ENCODE results near the gene CHI3L2.

Gene CHI3L2

DNA sequence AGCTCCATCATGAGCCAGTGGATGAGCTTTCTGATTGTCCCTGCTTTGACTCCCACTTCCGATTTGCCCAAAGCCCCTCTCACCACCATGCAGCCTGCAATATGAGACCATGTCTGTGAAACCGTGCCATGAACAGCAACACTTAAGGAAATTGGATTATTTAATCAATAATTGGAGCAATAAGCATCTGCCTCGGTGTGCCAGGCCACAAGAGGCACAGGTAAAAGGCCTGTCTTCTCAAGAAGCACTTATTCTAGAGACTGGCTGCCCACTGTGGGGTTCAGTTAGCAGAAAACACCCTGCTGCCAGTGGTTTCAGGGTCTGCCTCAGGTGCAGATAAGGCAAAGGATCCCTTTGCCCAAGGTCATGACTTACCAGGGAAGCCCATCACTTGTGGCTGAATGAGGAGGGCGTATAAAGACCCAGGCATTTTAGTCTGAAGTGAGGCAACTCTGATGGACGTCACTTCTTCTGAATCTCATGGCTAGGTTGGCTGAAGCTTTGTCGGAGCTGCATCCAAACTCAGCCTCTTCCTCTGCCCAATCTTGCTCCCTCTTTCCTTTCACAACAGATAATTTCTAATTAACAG, 7.1 kb upstream of the CHI3L2 start:
- H3K4me3 ChIP-seq (ENCODE audit: low read depth, low read length): no peak overlapping the region

DNA sequence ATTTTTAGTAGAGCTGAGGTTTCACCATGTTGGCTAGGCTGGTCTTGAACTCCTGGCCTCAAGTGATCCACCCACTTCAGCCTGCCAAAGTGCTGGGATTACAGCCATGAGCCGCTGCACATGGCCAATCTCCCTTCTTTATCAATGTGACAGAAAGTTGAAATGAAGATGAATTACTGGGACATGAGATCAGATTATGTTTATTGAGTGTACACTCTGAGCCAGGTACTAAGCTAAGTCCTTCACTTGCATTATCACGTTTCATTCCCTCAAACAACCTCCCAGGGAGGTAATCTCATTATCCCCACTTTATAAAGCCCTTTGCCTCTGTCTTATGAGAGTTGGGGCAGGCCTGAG, 6.3 kb upstream of the CHI3L2 start:
- H3K4me3 ChIP-seq (ENCODE audit: low read depth, low read length): no peak overlapping the region

DNA sequence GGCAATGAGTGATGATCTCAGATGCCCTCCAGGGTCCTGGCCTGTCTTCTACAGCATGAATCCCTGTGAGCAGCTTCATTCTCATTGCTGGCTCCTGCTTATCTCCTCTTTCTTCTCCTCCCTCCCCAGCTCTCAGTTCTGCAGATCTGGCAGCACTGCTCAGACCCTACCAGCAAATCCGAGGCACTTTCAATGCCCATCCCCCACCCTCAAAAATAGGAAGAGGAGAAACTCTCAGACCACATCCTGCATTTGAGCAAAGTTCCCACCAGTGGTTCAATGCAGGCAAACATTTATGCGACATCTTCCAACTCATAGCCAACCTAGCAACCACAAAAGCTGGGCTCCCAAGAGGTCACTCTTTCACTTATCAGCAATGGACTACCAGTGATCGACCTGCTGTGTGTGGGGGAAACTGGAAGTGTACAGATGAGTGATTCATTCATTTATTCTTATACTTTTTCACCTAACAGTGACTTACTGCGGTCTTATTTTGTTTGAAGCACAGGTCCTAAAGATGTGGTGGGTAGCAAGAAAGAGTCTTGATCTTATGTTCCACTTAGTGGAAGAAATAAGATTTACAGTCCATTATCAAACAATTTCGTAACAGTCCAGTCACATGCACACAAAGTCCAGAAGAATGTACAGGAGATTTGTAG, 5.8 kb upstream of the CHI3L2 start:
- no peak overlapping the region for H3K4me3 ChIP-seq (ENCODE audit: low read depth, low read length)

DNA sequence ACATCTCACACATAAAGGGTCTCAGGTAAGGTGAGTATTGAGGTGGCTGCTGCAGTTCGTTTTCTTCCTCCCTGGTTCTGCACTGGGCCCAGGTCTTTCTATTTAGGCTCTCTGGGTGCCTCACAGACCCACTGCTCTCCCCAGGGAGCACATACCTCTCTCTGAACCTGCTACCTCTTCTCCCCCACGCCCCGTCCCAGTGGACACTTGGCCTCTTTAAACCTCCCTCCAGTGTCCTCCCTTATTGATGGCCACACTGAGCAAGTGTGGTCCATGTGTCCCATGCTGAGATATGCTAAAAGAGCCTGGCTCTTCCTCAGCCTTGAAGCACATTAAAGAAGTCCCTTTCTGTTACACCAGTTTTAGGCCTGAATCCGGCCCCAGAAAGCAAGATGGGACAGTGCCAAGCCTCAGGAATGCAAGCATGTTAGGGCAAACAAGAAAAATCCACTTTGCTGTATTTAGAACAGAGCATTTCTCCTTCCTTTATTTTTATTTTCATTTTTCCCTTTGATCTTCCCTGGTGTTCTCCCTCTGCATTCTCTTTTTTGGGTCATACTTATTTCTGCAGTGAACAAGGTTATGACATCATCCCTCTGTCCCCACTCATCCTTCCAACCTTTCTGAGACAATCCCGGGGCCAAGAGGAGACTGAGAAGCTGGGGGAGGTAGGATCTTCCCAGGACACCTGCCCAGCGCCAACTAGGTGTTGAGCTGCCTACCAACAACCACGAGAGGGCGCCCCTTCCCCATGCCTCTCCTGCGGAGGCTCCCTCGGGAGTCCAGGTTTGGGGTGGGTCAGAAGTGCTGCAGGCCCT, 5.0 kb upstream of the CHI3L2 start:
- no peak overlapping the region for H3K4me3 ChIP-seq (ENCODE audit: low read depth, low read length)

DNA sequence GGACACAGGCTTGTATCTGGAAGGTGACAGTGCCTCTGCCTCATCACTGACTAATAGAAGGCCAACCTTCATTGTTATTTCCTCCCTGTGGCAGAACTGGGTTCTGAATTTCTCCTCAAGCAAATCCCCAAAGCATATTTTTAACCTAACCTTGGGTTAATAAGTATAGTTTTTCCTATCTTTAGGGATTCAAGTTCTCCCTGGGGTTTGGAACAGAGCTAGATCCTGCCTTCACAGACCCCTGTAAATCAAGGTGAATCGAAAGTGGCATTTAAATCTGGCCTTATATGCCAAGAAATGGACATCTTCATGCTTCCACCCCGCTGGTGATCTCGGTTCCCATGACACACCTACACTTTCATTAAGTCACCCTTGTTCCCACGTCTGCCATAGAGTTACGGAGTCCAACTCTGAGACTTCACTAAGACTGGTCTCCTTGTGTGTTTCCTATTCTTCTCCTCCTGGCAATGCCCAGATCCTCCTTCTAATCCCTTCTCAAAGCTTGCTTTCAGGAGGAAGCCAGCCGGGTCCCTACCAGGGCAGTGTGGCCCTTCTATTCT, 4.3 kb upstream of the CHI3L2 start:
- no peak overlapping the region for H3K4me3 ChIP-seq (ENCODE audit: low read depth, low read length)

DNA sequence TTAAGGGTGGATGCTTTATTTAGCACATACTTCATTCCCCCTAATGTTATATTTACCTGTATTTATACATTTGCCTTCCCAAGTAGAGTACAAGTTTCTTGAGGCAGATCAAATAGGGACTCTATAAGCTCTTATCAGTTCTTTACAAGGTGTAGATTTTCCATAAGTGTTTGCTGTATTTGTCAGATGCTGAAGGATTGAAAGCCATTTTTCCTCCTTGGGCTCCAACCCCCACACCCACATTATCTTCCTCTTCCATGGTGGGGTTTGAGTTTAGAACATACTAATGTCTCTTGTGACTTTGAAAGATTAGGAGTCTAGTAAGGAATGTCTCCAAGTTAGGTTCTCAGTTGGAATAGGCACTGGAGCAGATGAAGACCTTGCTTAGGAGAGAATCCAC, 2.4 kb upstream of the CHI3L2 start:
- no peak overlapping the region for H3K4me3 ChIP-seq (ENCODE audit: low read depth, low read length)

DNA sequence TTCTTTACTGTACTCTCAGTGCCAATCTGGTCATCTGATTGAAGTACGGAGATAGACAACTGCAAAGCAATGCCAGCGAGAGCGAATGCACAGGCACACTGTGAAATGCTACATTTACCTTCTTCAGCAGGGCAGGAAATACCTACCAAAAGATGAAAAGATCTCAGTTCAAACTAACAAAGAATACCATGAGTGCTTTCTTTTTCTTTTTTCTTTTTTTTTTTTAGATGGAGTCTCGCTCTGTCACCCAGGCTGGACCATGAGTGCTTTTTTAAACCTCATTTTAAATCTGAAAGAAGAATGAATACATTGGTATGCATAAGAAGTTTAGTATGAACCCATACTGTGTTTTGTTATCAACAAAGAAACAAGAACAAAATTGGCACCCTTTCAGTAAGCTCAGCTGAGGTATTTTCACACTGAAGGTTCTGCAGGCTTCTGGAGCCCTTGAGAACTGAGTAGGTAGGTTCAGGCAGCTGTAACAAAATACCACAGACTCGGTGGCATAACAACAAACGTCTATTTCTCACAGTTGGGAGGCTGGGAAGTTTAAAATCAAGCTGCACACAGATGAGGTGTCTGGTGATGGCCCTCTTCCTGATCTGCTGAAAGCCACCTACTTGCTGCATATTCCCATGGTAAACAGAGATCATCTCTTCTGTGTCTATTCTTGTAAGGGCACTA, 1.7 kb upstream of the CHI3L2 start:
- no peak overlapping the region for H3K4me3 ChIP-seq (ENCODE audit: low read depth, low read length)

DNA sequence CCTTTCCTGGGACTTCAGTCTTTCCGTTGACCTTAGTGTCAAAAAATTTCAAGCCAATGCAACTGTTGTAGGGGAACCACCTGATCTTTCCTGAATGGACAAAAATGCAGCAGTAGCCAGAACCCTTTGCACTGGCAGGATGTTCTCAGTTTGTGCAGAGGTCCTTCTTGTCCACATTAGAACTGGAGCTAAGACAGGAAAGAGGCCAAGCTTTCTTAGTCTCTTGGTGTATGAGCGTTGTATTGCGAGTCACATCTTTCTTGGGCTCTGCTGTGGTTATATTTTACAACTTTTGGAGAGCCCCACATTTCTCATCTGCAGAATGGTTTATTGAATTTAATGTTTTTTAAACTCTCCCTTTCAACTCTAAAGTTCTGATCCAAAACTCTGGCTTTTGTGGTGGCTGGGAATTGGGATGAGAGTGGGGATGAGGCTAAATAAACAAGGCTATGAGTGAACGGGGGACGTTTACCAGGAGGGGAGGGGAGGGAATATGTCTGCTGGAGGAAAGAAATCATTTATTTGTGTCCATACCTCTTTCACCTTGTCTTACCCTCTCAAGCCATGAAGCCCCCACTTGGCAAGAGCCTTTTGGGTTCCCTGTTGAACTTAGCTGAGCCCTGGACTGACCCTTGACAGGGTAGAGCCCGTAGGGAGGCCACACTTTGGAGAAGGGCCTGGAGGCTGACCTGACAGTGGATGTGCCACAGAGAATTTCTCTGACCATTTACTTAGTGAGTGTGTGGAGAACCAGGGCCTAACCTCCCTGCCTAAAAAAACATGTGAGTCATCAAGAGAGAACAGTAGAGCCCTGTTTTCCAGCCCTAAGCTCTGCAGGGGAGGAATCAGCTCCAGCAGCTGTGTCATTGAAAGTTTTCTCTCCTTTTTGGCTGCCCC, 586 bp downstream of the CHI3L2 start:
- H3K4me3 ChIP-seq (ENCODE audit: low read depth, low read length): no peak overlapping the region

DNA sequence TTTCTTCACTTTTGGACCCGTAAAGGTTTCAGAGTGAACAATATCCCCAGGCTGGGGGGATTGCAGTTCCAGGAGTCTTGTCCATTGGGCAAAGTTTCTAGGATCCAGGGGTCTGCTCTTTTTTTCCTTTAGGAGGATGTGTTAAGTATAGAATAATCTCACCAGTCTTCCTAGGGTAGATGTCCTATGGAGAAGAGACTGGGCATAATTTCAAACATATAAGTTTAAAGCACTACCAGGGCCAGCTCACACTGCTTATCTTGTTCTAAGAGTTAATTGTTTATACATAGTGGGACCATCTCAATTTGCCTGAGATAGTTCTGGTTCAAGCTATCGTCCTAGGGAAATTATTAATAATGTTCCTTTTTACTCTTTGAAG, 1.2 kb downstream of the CHI3L2 start:
- no peak overlapping the region for H3K4me3 ChIP-seq (ENCODE audit: low read depth, low read length)

DNA sequence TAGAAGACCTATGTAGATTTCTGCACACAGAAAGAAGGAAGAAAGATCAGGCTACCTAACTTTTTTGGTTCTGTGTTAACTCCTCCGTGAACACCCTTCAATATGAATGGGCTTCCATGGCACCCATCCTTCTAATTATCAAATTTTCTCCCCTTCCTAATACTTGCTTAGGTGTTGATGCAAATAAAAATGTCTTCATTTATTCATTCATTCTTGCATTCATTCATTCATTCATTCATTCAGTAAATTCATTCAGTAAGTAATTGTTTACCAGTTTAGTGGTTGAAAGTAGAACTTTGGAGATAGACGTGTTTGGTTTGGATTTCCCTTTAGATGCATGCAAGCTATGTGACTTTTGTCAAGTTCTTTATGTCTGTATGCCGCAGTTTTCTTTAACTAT, 4.6 kb downstream of the CHI3L2 start:
- H3K4me3 ChIP-seq (ENCODE audit: low read depth, low read length): no peak overlapping the region

DNA sequence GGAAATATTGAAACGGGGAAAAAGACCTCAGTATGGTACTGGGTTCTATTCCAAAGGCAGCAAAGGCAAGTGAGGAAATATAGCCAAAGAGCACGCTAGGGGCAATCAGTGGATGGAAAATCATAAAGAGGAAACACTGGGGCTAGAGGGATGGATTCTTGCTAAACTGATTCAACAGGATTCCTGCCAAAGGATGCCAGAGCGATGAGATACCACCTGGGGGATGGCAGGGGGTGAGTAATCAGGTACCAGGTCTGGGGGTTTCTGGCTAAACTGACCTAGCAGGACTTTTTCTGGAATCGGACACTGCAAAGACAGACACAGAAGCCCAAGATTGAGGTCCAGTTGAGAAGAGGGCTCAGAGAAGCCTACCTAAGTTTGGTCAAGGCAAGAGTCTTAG, 6.7 kb downstream of the CHI3L2 start:
- no peak overlapping the region for H3K4me3 ChIP-seq (ENCODE audit: low read depth, low read length)

DNA sequence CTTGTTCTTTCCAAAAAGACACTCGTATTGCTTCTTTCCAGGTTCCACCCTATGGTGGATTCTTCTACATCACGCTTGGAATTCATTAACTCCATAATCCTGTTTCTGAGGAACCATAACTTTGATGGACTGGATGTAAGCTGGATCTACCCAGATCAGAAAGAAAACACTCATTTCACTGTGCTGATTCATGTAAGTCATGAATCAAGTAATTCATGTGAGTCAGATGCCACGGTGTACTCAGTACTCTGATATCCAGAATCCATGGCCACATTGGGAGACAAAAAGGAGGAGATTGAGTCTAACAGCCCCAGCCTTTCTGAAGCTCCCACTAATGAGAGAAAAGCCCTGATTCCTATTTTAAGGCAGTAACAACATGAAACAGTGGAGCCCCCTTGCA, 7.4 kb downstream of the CHI3L2 start:
- H3K4me3 ChIP-seq (ENCODE audit: low read depth, low read length): no peak overlapping the region

DNA sequence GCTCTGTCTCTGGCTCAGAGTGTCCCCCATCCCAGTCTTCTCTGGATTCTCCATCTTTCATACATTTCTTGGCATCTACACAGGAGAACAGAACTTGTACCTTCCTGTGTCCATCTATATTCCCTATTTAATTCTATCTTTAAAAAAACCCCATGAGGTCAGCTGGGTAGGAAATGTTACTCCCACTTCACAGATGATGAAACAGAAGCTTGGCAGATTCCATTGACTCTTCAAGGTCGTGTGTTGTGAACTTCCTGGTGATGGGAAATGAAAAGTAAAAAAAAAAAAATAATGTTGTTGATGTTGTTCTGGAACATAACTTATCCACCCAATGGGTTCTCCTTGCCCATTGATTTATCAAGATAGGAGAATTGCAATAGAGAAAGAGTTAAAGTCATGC, 8.9 kb downstream of the CHI3L2 start:
- no peak overlapping the region for H3K4me3 ChIP-seq (ENCODE audit: low read depth, low read length)

DNA sequence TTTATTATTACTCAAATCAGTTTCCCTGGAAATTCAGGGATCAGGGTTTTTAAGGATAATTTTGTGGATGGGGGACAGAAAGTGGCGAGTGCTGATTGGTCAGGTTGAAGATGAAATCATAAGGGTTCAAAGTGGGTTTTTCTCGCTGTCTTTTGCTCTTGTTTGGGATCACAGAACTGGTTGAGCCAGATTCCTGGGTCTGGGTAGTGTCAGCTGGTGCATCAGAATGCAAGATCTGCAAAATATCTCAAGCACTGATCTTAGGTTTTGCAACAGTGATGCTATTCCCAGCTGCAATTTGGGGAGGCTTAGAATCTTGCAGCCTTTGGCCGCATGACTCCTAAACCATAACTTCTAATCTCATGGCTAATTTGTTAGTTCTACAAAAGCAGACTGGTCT, 9.3 kb downstream of the CHI3L2 start:
- H3K4me3 ChIP-seq (ENCODE audit: low read depth, low read length): no peak overlapping the region

DNA sequence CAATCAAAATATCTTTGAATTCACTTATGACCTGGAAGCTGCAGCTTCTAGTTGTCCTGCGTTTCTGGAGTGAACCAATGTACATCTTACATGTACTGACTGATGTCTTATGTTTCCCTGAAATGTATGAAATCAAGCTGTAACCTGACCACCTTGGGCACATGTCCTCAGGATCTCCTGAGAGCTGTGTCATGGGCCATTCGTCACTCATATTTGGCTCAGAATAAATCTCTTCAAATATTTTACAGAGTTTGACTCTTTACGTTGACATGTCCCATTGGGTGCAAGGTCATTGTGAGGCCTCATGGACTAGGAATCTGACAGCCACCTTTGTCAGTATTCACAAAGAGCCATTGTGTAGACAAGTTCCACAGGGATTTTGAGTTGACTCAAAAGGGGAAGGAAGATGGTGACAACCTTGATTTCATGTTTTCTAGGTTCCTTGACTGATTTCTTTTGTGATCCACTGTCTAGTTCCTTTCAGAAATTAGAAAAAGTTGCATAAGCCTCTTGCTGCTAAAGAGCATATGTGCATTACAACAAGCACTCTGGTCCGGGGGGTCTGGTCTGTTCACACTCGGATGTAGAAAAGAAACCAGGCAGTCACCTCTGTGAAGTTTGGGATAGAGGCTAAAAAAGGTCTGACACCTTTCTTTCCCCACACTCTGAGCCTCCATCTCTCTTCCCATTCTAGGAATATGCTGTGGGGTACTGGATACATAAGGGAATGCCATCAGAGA, 10.7 kb downstream of the CHI3L2 start:
- no peak overlapping the region for H3K4me3 ChIP-seq (ENCODE audit: low read depth, low read length)

DNA sequence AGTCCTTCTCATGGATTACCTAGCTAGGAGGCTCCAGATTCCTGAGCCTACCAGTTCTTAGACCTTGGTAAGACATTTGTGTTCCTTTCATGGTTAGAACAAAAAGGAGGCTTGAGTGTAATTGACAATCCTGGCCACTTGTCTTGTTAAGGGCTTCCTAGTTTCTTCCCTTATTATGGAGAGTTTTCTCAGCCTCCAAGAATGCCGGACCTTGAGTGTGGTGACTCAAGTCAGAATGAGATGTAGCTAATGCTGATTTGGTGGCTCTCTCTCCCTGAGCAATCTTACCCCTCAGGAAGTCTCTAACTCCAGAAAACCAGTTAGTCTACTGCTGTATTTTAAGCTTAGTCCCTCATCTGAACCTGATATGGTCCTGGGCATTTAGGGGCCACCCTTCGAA, 14.3 kb downstream of the CHI3L2 start:
- H3K4me3 ChIP-seq (ENCODE audit: low read depth, low read length): no peak overlapping the region

DNA sequence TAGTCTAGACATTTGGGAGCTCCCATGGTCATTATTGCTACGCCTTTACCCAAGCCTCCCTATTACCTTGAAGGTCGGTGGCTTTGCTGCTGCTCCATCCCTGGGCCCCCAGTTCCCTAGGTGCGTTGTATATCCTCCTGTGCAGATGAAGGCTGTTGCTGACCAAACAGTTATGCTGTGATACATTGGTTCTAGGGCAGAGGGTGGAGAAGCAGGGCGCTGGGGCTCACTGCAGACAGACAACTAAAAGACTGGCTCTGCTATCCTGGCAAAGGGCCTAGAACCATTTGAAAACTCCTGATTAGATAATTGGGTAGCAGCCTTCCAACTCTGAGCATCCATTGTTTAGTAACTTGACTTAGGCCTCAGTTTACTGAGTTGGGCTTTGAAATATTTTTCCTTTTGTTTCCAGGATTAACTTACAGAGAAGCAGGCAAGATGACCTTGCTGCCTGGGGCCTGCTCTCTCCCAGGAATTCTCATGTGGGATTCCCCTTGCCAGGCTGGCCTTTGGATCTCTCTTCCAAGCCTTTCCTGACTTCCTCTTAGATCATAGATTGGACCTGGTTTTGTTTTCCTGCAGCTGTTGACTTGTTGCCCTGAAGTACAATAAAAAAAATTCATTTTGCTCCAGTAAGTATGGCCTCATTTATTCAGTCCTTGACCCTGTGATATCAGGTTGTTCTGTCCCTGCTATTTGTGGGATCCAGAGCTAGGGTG, 15.5 kb downstream of the CHI3L2 start:
- no peak overlapping the region for H3K4me3 ChIP-seq (ENCODE audit: low read depth, low read length)

DNA sequence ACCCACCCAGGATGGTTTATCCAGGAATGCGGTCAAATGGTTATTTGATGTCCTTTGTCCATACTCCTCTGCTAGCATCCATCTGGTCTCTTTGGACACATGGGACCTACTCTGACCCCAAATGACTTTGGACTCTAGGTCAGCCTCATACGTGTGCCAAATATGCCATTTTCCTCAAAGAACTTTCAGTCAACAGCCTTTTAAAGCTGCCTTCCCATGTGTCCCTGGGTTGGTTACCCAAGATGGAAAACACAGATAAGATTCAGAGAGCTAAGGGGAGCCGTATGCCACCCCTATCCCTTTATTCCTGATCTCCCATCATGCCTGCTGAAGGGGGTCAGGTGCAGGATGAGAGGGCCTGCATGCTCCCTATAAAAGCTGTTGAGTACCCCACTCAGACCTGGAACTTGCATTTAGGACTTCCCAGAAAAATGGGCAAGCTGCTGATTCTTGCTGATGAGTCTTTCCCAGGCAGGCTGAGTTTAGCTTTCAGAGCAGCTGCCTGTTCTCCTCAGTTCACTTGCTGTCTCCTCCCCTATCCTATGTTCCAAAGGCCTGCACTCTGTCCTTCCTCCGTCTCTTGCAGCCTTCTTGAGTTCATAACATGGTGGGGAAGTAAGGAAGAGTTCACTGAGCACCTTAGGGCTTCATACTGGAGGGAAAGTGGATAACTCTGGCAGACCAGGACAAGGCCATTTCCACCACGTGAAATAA, 19.8 kb downstream of the CHI3L2 start:
- no peak overlapping the region for H3K4me3 ChIP-seq (ENCODE audit: low read depth, low read length)

DNA sequence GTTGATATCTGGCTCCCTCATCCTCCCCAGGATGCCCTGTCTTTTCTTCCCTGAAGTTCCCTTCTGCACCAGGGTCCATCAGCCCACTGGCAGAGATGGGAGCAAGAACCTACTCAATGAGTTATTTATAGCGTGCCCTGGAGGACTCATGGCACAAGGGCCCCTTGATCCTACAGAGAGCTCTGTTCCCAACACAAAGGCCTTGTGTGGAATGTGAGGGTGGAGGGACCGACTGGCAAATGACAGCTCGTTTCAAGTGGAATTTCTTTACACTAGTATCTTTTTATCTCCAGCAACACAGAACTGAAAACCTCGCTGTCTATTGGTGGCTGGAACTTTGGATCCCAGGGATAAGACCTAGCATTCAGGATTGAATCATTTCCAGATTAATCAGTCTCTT, 22.4 kb downstream of the CHI3L2 start:
- no peak overlapping the region for H3K4me3 ChIP-seq (ENCODE audit: low read depth, low read length)
